Heart left ventricle (tissue), 16 donors: ENCODE measurements around the gene AXIN1. TPM values are rescaled to one million over a fixed set of nuclear protein-coding genes. Genes with fewer than 3 reads are reported as not detected.
A peak's percentile ranks its signal among the peaks of the same experiment; 100 is the strongest.

Experiments
- ATAC-seq, 4 donors: fragments of 200-7000 bp; cut with Tn5 transposase; one replicate each; pipeline ENCODE4 v1.9.1; 2020 to 2022; ENCODE audit warnings: moderate library complexity in 4 of 4, mild to moderate bottlenecking in 3 of 4, moderate number of reproducible peaks in 1 of 4
- DNase-seq, 5 donors: peaks; one replicate each; pipeline ENCODE4 v3.0.0-alpha.2; 2020
- H3K27ac ChIP-seq, 12 donors: fragments of 200-600 bp; sonication (generic) in 4 of 12; one replicate each; pipeline versions ENCODE4 v1.5.0 to v1.8.0; 2016 to 2022; ENCODE audit warnings: mild to moderate bottlenecking in 2 of 12
- H3K27me3 ChIP-seq, 9 donors: fragments of 200-600 bp; sonication (generic) in 2 of 9; one replicate each; pipeline versions ENCODE4 v1.5.1 to v1.8.0; 2016 to 2022; ENCODE audit warnings: mild to moderate bottlenecking in 3 of 9
- H3K36me3 ChIP-seq, 9 donors: fragments of 200-600 bp; sonication (generic) in 2 of 9; one replicate each; pipeline versions ENCODE4 v1.5.0 to v1.8.0; 2018 to 2022; ENCODE audit warnings: mild to moderate bottlenecking in 2 of 9
- H3K4me1 ChIP-seq, 12 donors: fragments of 200-600 bp; sonication (generic) in 4 of 12; one replicate each; pipeline versions ENCODE4 v1.5.0 to v1.8.0; 2016 to 2022; ENCODE audit warnings: mild to moderate bottlenecking in 3 of 12
- H3K4me3 ChIP-seq, 12 donors: fragments of 200-600 bp; sonication (generic) in 4 of 12; one replicate each; pipeline versions ENCODE4 v1.5.0 to v1.8.0; 2017 to 2022; ENCODE audit warnings: mild to moderate bottlenecking in 9 of 12, moderate library complexity in 4 of 12
- H3K9me3 ChIP-seq, 12 donors: fragments of 200-600 bp; sonication (generic) in 4 of 12; one replicate each; pipeline versions ENCODE4 v1.5.0 to v1.8.0; 2016 to 2022; ENCODE audit warnings: mild to moderate bottlenecking in 1 of 12
- CTCF ChIP-seq, 12 donors: fragments of 200-600 bp; sonication (generic) in 4 of 12; IDR thresholded peaks; one replicate each; pipeline versions ENCODE4 v1.5.0 to v1.8.0; 2018 to 2022; ENCODE audit warnings: antibody characterized with exemption in 12 of 12, mild to moderate bottlenecking in 5 of 12
- POLR2A ChIP-seq, 2 donors: fragments of 450-650 bp; IDR thresholded peaks; one replicate each; pipeline ENCODE4 v1.6.1; 2017; ENCODE audit warnings: antibody characterized with exemption in 2 of 2, mild to moderate bottlenecking in 2 of 2, moderate library complexity in 2 of 2
- WGBS, 4 donors: extraction: QIAGEN DNeasy Blood & Tissue Kit in 2 of 4; methylation state at CpG; one replicate each; pipeline versions ENCODE4 v1.1.5 to v1.1.7; 2013 to 2018; 5-methylcytosine and 5-hydroxymethylcytosine counted together
- intact Hi-C, 10 donors: fragments of 100-400 bp; cut with DNase I; formaldehyde crosslinking; loops; one replicate each; pipeline versions ENCODE4 v1.11.1 to v1.14.2; 2022
- polyA plus RNA-seq, 2 donors: library from polyadenylated mRNA; stranded (reverse); fragments of 200-250 nt; gene quantifications; one replicate each; pipeline ENCODE4 v1.2.3, GENCODE V29; 2013
- total RNA-seq, 9 donors: library from RNA; depleted of rRNA in 2 of 9; stranded (reverse); fragments of >200 nt in 2 of 9; fragmentation: NEBNext Ultra II Directional in 3 of 9; extraction: Animal tissue kit (Norgen Biotek cat#: 25700) in 3 of 9; gene quantifications; one replicate each; pipeline versions ENCODE4 v1.1.0 to v1.2.4, GENCODE V29; 2016 to 2023
- donor health status: ischemic (EF 13 %, LVEDD 7.1; RV severe dilation, severe dysfunction).
- donor health status: healthy with polysubstance abuse.
- donor health status: DM: no; HTN: yes; CAD: no.
- donor health status: DM: no; HTN: no; CAD: no.
- donor health status: ischemic (EF 25% LVEDD 6.9; RV normal size, moderate dysfunction).
- donor health status: ischemic (EF 25% LVEDD 5.7; RV mildly dilated, moderate dysfunction).
- donor health status: healthy.
- donor health status: DM: yes; HTN: yes; CAD: no.
- donor health status: ischemic (EF 35%, LVEDD 5.7; RV mildly dilated, moderate dysfunction).
- donor health status: nonischemic (EF 11% LVEDD 7.7; RV severe dilation, severe dysfunction).
- donor health status: DM: yes; HTN: yes; CAD: no.
- donor health status: PGD.
- donor health status: ischemic (EF 29% LVEDD 5.4; RV normal size, mild dysfunction).
- donor health status: nonischemic (EF 23%, LVEDD 6.1; RV moderate dilation, normal function).

AXIN1 gene
- total and polyA plus RNA-seq, 11 donors = 6.8 to 32.0 (median 11.6) TPM

- WGBS, 4 donors = 89 to 95% (median 92%) methylated on average over 9 to 14 of the region's 14 CpGs
- H3K27ac ChIP-seq = no peak overlapping the region
- peaks cover 0 to 55% (median 48%) of the 10 kb centered on the region in 9 donors for H3K36me3 ChIP-seq
- intact Hi-C loops = no loop called here
- no peaks in the 10 kb centered on the region for H3K4me1 ChIP-seq
- H3K4me3 ChIP-seq = no peak overlapping the region
- H3K27me3 ChIP-seq = no peaks in the 10 kb centered on the region
- DNase-seq (no peak), ATAC-seq (no peak)
- H3K9me3 ChIP-seq = no peaks in the 10 kb centered on the region
- no peak for TF ChIP-seq CTCF (IDR thresholded peaks at IDR 0.05)
- no peak for TF ChIP-seq POLR2A (IDR thresholded peaks at IDR 0.05)
Observed at GRCh38 chr16:265002-265529, 87.5 kb downstream of the AXIN1 start.

- H3K9me3 ChIP-seq = no peaks in the 10 kb centered on the region
- no peaks in the 10 kb centered on the region for H3K4me1 ChIP-seq
- ATAC-seq = no peak
- H3K36me3 ChIP-seq = peaks cover 0 to 61% (median 54%) of the 10 kb centered on the region in 9 donors
- 81 to 93% (median 89%) methylated on average over 9 to 23 of the region's 23 CpGs for WGBS, 4 donors
- no peak overlapping the region for H3K4me3 ChIP-seq
- no peaks in the 10 kb centered on the region for H3K27me3 ChIP-seq
- peak in 1 of 5 donors; percentile 56 for DNase-seq
- intact Hi-C loops = no loop called here
- no peak overlapping the region for H3K27ac ChIP-seq
- TF ChIP-seq POLR2A (IDR thresholded peaks at IDR 0.05) = no peak
- TF ChIP-seq CTCF (IDR thresholded peaks at IDR 0.05) = no peak
Observed at GRCh38 chr16:264440-264951, 88.0 kb downstream of the AXIN1 start.

GRCh38 chr16:263944-264343 lies 88.6 kb downstream of the AXIN1 start:
- no peaks in the 10 kb centered on the region for H3K27me3 ChIP-seq
- intact Hi-C loops = no loop called here
- peaks cover 0 to 66% (median 59%) of the 10 kb centered on the region in 9 donors for H3K36me3 ChIP-seq
- ATAC-seq (no peak), DNase-seq (peak in 1 of 5 donors; percentile 65)
- 90 to 96% (median 94%) methylated on average over 17 of the region's 17 CpGs for WGBS, 4 donors
- H3K9me3 ChIP-seq = no peaks in the 10 kb centered on the region
- no peak overlapping the region for H3K4me3 ChIP-seq
- no peak overlapping the region for H3K27ac ChIP-seq
- TF ChIP-seq CTCF (IDR thresholded peaks at IDR 0.05) (no peak), POLR2A (IDR thresholded peaks at IDR 0.05) (no peak)
- no peaks in the 10 kb centered on the region for H3K4me1 ChIP-seq

GRCh38 chr16:263182-263774 lies 89.2 kb downstream of the AXIN1 start:
- H3K27ac ChIP-seq = no peak overlapping the region
- H3K27me3 ChIP-seq = no peaks in the 10 kb centered on the region
- intact Hi-C loops = no loop called here
- no peak overlapping the region for H3K4me3 ChIP-seq
- no peak for TF ChIP-seq POLR2A (IDR thresholded peaks at IDR 0.05)
- no peak for TF ChIP-seq CTCF (IDR thresholded peaks at IDR 0.05)
- H3K4me1 ChIP-seq = no peaks in the 10 kb centered on the region
- no peak for ATAC-seq
- H3K36me3 ChIP-seq = peaks cover 0 to 69% (median 59%) of the 10 kb centered on the region in 9 donors
- WGBS, 4 donors = 91 to 97% (median 96%) methylated on average over 25 to 35 of the region's 35 CpGs
- DNase-seq = peak in 1 of 5 donors; percentile 65
- no peaks in the 10 kb centered on the region for H3K9me3 ChIP-seq
